Retina (tissue), 1 donor: Measurements from ENCODE around the gene NOP14.

Experiments used
- DNase-seq: peaks from one replicate; pipeline ENCODE4 v3.0.0-alpha.2; 2016

Gene NOP14

GRCh38 chr4:2908686-2909085 is 54.5 kb downstream of the NOP14 start:
- no peak for DNase-seq

- no peak for DNase-seq
Observed at GRCh38 chr4:2907706-2908293, 55.4 kb downstream of the NOP14 start.

GRCh38 chr4:2907226-2907625 is 56.0 kb downstream of the NOP14 start:
- DNase-seq: no peak

GRCh38 chr4:2906218-2906617 is 57.0 kb downstream of the NOP14 start:
- no peak for DNase-seq

DNA sequence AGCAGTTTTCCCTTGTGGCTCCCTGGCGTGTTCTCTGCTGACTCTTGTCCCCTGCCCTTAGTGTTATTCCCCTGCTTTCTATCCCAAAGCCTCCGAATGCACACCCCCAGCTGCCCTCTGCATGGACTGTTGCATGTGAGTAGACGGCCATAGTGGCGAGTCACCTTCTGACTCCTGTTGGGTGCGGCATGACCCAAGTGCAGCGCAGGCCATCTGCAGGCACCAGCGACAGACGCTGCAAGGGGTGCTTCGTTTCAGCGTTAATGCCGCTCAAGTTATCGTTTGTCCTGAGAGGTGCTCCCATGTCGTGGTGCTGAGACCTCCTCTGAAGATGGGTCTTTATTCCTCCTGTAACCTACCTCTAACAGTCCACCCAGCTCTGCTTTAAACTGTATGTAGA is 57.7 kb downstream of the NOP14 start:
- no peak for DNase-seq

DNA sequence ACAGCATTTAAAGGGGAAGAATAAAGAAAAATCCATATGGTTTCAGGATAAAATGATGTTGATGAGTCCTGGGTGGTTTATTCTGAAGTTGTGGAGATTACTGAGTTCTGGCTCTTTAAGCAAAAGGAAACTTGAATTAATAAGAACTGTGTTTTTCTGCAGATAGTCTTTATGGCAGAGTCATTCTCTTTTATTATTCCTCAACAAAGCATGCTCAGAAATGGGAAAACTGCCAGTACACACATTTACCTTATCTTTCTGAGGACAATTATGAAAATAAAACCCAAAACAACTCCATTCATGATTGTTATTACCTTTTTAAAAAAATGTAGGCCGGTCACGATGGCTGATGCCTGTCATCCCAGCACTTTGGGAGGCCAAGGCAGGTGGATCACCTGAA is 61.1 kb downstream of the NOP14 start:
- no peak for DNase-seq

- no peak for DNase-seq
Observed at GRCh38 chr4:2901186-2901585, 62.0 kb downstream of the NOP14 start.

GRCh38 chr4:2900741-2901140 is 62.5 kb downstream of the NOP14 start:
- no peak for DNase-seq

DNA sequence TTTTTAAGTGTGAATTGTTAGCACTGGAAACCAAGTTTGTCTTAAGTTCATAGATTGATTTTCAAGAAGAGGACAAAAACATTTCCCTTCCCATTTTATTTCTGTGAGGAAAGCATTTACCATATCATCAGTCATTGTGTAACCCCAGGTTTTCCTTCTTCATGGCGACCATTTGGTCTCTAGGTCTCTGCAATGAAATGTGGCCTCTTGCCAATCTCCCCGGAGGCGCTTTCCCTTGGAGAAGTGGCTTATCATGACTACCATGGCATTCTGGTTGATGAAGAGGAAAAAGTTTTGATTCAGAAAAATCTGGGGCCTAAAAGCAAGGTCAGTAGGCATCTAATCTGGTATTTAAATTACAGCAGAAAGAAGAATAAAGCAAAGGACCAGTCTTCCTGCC is 65.2 kb downstream of the NOP14 start:
- no peak for DNase-seq

DNA sequence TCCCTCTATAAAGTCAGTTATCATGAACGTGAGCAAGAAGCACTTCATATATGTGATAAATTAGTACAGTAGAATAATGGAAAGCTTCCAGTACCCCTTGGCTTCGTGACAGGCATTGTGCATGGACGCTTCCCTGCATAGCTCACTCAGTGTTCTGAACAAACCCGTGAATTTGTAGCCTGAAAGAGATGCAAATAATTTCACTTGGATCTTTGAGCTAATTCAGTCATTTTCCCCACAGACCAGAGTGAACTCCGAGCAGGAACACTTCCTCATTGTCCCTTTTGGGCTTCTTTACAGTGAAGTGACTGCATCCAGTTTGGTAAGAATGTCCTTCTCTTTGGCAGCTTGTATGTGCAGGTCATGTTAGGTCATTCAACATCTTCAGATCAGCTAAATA is 69.4 kb downstream of the NOP14 start:
- no peak for DNase-seq

DNA sequence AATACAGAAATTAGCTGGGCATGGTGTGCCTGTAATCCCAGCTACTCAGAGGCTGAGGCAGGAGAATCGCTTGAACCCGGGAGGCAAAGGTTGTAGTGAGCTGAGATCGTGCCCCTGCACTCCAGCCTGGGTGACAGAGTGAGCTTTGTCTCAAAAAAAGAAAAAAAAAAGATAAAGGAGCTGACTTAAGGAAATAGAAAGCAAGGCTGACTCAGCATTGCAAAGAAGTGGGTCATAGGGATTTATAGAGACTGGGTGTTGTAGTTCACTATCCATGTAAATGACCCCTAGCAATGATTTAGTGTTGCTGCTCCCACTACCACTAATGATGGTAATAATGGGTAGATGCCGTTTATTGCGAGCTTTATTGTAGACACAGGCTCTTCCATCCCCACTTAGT is 71.9 kb downstream of the NOP14 start:
- no peak for DNase-seq

DNA sequence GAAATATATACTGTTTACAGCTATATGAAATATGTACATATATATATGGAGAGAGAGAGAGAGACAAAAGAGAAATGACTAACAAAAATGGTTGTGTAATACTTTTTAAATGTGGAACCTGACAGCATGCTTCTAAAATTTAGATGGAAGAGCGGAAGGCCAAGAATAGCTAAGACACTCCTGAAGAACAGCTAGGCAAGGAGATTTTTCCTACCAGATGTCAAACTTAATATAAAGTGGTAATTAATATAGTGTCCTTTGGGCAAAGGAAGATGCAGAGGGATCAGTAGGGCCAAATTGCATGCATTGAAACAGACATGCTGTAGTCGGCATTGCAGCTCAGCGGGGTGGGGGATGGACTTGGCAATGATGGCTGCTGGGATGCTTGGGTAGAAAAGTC is 74.3 kb downstream of the NOP14 start:
- DNase-seq: no peak
